Activated naive CD8-positive, alpha-beta T cell treated with anti-CD3 and anti-CD28 coated beads, Interleukin-2, amount 50 U/mL, for 16 hours (primary cell): ENCODE measurements around the gene DTX1.

Experiments used
- DNase-seq: peaks from one replicate; pipeline ENCODE4 v3.0.0-alpha.2; 2020; ENCODE audit warnings: low read depth, low spot score

Gene DTX1

DNA sequence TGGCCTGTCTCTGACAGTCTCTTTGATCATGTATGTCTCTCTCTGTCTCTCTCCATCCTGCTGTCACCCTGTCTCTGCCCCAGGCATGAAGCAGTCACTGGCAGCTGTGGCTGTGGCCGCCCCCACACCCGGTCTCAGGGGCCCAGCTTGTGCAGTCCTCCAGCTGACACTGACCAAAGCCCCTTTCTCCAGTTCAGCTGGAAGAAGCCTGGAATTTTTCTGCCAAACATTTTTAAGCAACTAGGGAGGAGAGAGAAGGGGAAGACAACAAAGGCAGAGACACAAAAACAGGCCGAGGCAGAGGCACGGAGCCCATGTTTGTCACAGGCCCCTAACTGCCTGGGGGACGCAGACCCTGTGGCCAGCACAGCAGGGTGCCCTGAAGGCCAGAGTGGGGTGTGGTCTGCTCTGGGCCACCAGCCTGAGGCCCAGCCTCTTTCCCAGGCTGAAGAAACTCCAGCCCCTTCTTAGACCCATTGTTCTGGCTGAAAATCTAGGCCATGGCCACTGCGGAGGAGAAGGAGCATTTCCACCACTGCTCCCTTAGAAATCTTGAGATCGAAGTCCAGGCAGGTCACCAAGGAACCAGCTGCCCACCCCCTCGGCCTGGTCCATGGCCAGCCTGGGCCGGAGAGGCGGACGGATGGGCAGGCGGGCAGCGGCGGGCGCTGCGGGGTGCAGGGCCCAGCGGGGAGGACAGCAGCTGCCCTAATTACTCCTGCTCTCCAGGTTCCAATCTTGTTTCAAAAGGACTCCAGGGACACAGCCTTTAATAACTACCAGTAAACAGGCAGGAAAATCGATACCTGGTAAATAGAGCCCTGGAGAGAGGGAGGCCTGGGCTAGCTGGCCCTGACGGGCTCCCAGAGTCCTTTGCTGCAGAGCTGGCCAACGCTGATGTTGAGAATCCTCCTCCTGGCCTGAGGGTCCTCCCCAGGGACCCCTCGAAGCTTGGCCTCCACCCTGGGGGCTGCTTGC is 14.9 kb downstream of the DTX1 start:
- DNase-seq, result no peak

DNA sequence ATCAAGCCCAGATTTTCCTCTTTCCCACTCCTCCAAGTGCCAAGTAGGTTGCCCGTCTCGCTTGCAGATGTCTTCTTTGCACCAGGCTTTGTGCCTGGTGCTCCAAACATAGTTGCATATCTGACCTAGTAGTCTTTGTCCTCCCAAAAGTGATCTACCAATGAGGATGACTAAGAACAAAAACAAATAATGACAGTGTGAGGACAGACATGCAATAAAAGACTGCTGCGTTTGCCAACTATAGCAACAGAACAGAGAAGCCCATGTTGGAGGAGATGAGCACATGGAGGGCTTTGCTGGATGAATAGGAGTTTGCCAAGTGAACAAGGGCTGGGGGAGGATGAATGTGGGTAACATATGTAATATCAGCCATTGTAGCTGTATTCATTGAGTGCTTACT is 15.6 kb downstream of the DTX1 start:
- DNase-seq, result no peak

- DNase-seq, result no peak
Measured at GRCh38 chr12:113073586-113073985, 17.1 kb downstream of the DTX1 start.

DNA sequence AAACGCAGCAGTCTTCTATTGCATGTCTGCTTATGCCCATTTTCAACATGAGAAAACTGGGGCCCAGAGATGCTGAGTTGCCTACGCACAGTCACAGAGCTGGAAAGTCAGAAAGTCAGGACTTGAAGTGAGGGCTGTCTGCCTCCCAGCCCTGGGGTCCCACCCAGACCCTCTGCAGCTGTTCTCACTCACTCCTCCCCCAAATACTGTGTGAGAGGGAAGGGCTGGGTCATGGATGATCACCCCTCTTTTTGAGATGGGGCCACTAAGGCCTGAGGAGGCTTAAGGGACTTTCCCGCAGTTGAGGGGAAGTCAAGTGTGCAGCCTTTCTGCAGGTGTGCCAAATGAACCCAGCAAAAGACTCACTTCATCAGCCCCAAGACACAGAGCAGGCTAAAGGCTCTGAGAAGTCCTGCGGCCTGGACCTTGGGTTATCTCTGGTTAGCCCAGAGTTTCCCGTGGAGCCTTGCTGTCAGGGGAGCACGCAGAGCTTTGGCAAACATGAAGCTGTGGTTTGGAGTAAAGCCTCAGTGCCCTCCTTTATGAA is 18.7 kb downstream of the DTX1 start:
- DNase-seq, result no peak

GRCh38 chr12:113077057-113077858 is 20.7 kb downstream of the DTX1 start:
- DNase-seq, result no peak

DNA sequence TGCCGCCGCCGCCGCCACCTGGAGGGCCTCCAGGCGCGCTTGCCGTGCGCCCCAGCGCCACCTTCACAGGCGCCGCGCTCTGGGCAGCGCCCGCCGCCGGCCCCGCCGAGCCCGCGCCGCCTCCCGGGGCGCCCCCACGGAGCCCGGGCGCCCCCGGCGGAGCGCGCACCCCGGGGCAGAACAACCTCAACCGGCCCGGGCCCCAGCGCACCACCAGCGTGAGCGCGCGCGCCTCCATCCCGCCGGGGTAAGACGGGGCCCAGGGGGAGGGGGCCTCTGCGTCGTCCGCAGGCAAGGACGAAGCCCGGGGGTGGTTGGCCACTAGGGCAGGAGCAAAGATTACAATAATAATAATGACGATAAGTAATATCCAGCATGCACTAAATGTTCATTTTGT is 21.3 kb downstream of the DTX1 start:
- no peak for DNase-seq

- no peak for DNase-seq
Measured at GRCh38 chr12:113081873-113082272, 25.3 kb downstream of the DTX1 start.

GRCh38 chr12:113082486-113083148 is 26.1 kb downstream of the DTX1 start:
- no peak for DNase-seq

- DNase-seq, result no peak
Measured at GRCh38 chr12:113083863-113084435, 27.4 kb downstream of the DTX1 start.

DNA sequence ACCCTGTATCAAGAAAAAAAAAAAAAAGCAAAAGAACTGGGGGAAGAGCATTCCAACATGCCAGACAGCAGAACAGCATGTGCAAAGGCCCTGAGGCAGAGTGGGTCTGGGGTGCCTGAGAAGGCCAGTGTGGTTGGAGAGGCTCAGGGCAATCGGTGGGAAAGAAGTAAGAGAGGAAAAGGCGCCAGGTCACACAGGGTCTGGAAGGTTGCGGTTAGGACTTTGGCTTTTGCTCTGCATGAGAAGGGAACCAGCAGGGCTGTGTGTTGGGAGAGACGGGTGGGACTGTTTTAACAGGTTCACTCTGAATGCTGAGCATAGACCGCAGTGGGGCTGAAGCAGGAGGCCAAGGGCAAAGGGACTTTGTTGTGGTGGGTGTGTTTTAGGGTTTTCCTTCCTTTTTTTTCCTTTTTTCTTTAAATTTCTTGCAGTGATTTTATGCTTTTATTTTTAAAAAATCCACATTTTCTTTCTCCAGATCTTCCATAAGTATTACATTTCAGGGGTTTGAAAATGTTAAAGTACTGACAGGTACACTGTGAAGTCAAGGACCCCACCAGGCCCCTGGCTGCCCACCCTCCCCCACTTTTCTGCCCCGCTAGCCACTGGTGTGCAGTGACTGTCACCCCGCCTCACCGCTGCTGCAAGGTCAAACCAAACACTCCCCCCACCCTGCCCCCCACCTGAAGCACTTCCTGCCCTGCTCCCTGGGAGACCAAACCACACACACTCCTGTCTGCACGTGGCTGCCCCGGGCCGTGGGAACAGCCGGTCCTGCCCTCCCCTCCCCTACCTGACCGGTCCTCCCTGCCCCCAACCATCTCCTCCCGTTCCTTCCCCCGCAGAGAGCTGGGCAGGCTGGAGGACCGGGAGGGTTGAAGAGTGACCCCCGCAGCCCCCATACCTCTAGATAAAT is 30.0 kb downstream of the DTX1 start:
- no peak for DNase-seq

DNA sequence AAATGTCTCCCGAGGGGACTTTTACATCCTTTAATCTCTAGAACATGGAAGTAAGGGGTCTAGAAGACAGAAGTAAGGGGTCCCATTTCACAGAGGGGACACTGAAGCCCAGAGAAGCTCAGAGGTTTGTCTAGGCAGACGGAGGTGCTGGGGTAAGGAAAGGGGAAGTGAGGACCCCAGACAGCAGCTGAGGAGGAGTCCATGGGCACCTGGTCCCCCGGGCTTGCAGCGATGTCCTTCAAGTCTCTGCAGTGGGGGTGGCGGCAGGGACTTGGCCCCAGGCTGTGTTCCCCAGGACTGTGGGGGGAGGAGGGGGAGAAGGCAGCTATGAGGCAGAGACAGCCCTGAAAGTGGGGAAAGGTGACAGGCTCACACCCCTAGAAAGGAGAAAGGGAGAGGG is 30.7 kb downstream of the DTX1 start:
- DNase-seq, result no peak

DNA sequence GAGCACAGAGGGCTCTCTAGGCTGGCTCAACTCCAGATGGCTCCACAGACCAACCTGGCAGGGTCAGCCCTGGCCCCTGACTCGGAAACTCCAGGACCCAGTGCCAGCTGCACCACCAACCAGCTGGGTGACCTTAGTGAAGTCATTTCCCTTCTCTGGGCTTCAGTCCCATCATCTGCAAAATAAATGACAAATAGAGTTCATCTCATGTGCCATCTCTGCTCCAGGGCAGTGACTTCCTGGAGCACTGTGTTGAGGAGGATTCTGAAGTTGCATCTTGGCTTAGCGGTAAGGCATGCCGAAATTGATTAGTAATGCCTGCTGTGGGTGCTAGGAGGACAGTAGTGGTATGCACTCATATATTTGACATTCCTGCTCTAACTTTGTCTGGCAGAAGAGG is 31.5 kb downstream of the DTX1 start:
- DNase-seq, result no peak

DNA sequence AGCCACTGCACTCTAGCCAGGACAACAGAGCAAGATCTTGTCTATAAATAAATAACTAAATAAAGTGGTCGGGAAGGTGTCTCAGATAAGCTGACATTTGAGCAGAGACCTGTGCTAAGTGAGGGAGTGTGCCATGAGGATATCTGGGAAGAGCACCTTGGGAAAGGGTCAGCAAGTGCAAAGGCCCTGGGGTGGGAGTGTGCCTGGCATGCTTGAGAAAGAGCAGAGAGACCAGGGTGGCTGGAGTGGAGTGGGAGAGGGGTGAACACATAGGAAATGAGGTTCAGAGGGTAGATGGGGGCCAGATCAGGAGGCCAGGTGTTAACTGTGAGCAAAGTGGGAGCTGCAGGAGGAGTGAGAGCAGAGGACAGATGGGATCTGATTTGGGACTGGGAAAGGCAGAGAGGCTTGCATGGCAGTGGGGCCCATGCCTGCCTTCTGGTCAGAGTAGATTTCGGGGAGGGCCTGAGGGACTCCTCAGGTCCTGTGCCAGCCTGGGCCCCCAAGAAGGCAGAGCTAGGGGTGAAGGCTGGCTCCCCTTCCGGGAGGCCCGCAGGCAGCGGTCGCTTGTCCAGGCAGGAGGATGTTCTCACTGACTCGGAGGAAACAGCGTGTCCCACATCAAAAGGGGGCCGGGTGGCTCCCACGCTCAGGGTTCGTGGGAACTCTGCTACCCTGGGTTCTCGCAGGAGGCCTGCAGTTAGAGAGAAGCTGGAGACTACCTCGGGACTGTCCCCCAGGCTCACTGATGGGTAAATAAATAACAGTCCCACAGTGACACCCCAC is 32.6 kb downstream of the DTX1 start:
- no peak for DNase-seq

- no peak for DNase-seq
Measured at GRCh38 chr12:113089839-113090238, 33.3 kb downstream of the DTX1 start.

DNA sequence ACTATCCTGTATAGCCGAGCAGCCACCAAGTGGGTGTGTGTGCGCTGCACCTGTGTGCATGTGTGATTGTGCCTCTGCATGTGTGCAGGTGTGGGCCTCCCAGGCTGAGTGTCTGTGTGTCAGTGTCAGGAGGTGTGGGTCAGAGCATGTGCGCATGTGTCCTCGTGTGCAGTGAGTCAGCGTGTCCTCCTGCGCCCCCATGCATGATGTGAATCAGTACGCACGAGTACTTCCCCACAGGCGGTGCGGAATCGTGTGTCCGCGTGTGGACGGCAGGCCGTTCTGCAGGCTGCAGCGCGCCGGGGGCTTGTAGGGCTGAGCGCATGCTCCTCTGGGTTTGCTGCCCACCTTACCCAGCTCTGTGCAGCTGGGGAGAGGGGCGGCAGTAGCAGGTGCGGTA is 34.2 kb downstream of the DTX1 start:
- DNase-seq, result no peak

- DNase-seq, result no peak
Measured at GRCh38 chr12:113091506-113091905, 35.0 kb downstream of the DTX1 start.

DNA sequence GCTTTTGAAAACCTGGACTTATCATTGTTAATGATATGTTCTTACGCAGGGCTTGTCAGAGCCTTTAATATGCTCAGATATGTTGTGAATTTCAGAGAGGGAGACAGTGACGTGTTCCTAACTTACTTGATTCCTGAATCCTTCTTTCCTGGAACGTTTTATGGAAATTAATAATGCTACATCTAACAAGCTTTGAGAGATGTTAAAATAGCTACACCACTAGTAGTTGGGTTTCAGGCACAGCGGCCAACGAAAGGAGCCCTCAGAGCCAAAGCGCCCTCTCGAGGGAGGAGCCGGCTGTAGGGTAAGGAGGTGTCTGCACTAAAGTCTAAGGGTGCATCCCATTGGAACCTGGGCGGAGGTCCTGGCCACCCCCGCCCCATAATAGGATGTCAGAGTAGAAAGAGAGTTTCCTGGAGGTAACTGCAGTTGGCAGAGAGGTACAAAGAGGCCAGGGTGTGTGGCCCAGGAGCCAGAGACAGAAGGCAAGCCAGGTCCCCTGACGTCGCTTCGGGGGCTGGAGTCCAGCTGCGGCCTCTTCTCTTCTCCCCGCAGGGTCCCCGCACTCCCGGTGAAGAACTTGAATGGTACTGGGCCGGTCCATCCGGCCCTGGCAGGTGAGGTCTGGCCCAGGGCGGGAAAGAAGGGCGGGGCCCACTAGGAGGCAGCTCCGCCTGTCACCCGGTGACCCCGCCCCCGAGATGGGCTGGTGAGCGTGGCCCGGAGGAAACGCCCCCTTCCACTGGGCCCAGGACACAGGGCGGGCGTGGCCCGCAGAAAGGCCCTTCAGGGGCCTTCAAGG is 36.3 kb downstream of the DTX1 start:
- no peak for DNase-seq

- no peak for DNase-seq
Measured at GRCh38 chr12:113093409-113094101, 37.0 kb downstream of the DTX1 start.
